Thoracic aorta (tissue), 2 donors: Measurements from ENCODE around the gene ZNF524. TPM values are rescaled to one million over a fixed set of nuclear protein-coding genes. Genes with fewer than 3 reads are reported as not detected.
"Not testable (repeated sequence)": the region's sequence is repeated elsewhere in the genome, so short reads cannot be mapped to it uniquely, and the experiment has no call there.

Experiments used
- ATAC-seq: fragments of 150-250 bp; one replicate; pipeline ENCODE4 v1.8.0; 2017; ENCODE audit warnings: low read depth; ENCODE audit not compliant: insufficient number of reproducible peaks, low FRiP score
- DNase-seq: peaks from one replicate; pipeline ENCODE4 v3.0.0-alpha.2; 2020; ENCODE audit warnings: low spot score
- H3K27ac ChIP-seq, 2 donors: fragments of 200-600 bp; sonication (generic); 1 replicate in 1 of 2; 2 replicates in 1 of 2; pipeline ENCODE4 v1.5.1; 2016; ENCODE audit warnings: mild to moderate bottlenecking in 2 of 2, moderate library complexity in 2 of 2
- H3K27me3 ChIP-seq: fragments of 200-600 bp; sonication (generic); replicated peaks from 2 replicates; pipeline ENCODE4 v1.6.0; 2016; ENCODE audit warnings: mild to moderate bottlenecking; ENCODE audit not compliant: insufficient read depth
- H3K36me3 ChIP-seq: fragments of 200-600 bp; sonication (generic); one replicate; pipeline ENCODE4 v1.5.1; 2016
- H3K4me1 ChIP-seq, 2 donors: fragments of 200-600 bp; sonication (generic); 1 replicate in 1 of 2; 2 replicates in 1 of 2; pipeline versions ENCODE4 v1.5.1 to v1.6.0; 2016; ENCODE audit warnings: low read depth in 2 of 2, mild to moderate bottlenecking in 1 of 2; ENCODE audit not compliant: control insufficient read depth in 1 of 2
- H3K4me3 ChIP-seq: fragments of 200-600 bp; sonication (generic); 2 replicates; pipeline ENCODE4 v1.5.1; 2016; ENCODE audit warnings: mild to moderate bottlenecking
- H3K9me3 ChIP-seq: fragments of 200-600 bp; sonication (generic); 2 replicates; pipeline ENCODE4 v1.5.1; 2016
- CTCF ChIP-seq: fragments of 200-600 bp; sonication (generic); IDR thresholded peaks from one replicate; pipeline ENCODE4 v1.5.1; 2019; ENCODE audit warnings: antibody characterized with exemption
- total RNA-seq, 2 donors: library from RNA; depleted of rRNA; stranded (reverse); fragments of >200 nt; gene quantifications; one replicate each; pipeline versions ENCODE4 v1.1.0 to v1.2.3, GENCODE V29; 2016

The ZNF524 gene
- total RNA-seq, 2 donors from 2014 or later = 21.7 to 26.4 TPM

- Histone ChIP-seq H3K4me3 (no peak overlapping the region), H3K36me3 (no peaks in the 10 kb centered on the region), H3K27ac (no peak overlapping the region), H3K4me1 (no peaks in the 10 kb centered on the region), H3K9me3 (no peaks in the 10 kb centered on the region), H3K27me3 (no peaks in the 10 kb centered on the region)
- DNase-seq (no peak), ATAC-seq (no peak)
- no peak for TF ChIP-seq CTCF
Measured at GRCh38 chr19:55566823-55567222, 33.3 kb upstream of the ZNF524 start.

- Histone ChIP-seq H3K9me3 (no peaks in the 10 kb centered on the region), H3K27me3 (no peaks in the 10 kb centered on the region), H3K36me3 (no peaks in the 10 kb centered on the region), H3K4me3 (no peak overlapping the region), H3K4me1 (no peaks in the 10 kb centered on the region), H3K27ac (no peak overlapping the region)
- DNase-seq (no peak), ATAC-seq (no peak)
- no peak for TF ChIP-seq CTCF
Measured at GRCh38 chr19:55567708-55568328, 32.3 kb upstream of the ZNF524 start.

GRCh38 chr19:55569477-55569876 lies 30.6 kb upstream of the ZNF524 start:
- H3K27ac ChIP-seq, H3K9me3 ChIP-seq, ATAC-seq, H3K4me3 ChIP-seq, DNase-seq, H3K4me1 ChIP-seq, H3K27me3 ChIP-seq, H3K36me3 ChIP-seq: not testable (repeated sequence)

- H3K4me3 ChIP-seq, ATAC-seq, DNase-seq, H3K27ac ChIP-seq, H3K4me1 ChIP-seq, H3K9me3 ChIP-seq, H3K27me3 ChIP-seq: not testable (repeated sequence)
- H3K36me3 ChIP-seq = peaks cover 17% of the 10 kb centered on the region
Measured at GRCh38 chr19:55573929-55574328, 26.2 kb upstream of the ZNF524 start.

- H3K4me1 ChIP-seq = peaks cover 3 to 18% of the 10 kb centered on the region in 2 donors
- no peaks in the 10 kb centered on the region for H3K9me3 ChIP-seq
- TF ChIP-seq CTCF = no peak
- no peak overlapping the region for H3K27ac ChIP-seq
- H3K36me3 ChIP-seq = peaks cover 18% of the 10 kb centered on the region
- ATAC-seq = no peak
- no peak for DNase-seq
- H3K27me3 ChIP-seq = no peaks in the 10 kb centered on the region
- no peak overlapping the region for H3K4me3 ChIP-seq
Measured at GRCh38 chr19:55576746-55577145, 23.3 kb upstream of the ZNF524 start.

GRCh38 chr19:55578031-55578760 lies 21.9 kb upstream of the ZNF524 start:
- Histone ChIP-seq H3K9me3 (no peaks in the 10 kb centered on the region), H3K4me3 (no peak overlapping the region), H3K36me3 (peaks cover 18% of the 10 kb centered on the region), H3K27me3 (no peaks in the 10 kb centered on the region), H3K4me1 (peaks cover 3 to 20% of the 10 kb centered on the region in 2 donors), H3K27ac (no peak overlapping the region)
- no peak for TF ChIP-seq CTCF
- ATAC-seq (no peak), DNase-seq (no peak)
